Skeletal muscle satellite cell (primary cell): Measurements from ENCODE around the gene RNF112.

Experiments used
- H3K27me3 ChIP-seq: 2 replicates; pipeline ENCODE4 v1.7.0; 2013; ENCODE audit warnings: low read length; ENCODE audit not compliant: control insufficient read depth, insufficient read depth
- H3K36me3 ChIP-seq: 2 replicates; pipeline ENCODE4 v1.7.0; 2013; ENCODE audit warnings: mild to moderate bottlenecking, control low read depth, low read length; ENCODE audit not compliant: insufficient read depth
- H3K4me1 ChIP-seq: 2 replicates; pipeline ENCODE4 v1.7.0; 2013; ENCODE audit warnings: low read length; ENCODE audit not compliant: control insufficient read depth, insufficient read depth
- H3K4me2 ChIP-seq: 2 replicates; pipeline ENCODE4 v1.7.0; 2013; ENCODE audit warnings: mild to moderate bottlenecking, low read length
- H3K4me3 ChIP-seq: 2 replicates; pipeline ENCODE4 v1.7.0; 2013; ENCODE audit warnings: low read length
- H3K9ac ChIP-seq: 2 replicates; pipeline ENCODE4 v1.7.0; 2013; ENCODE audit warnings: mild to moderate bottlenecking, low read depth, low read length, moderate library complexity
- H3K9me3 ChIP-seq: replicated peaks from 2 replicates; pipeline ENCODE4 v1.7.0; 2013; ENCODE audit warnings: mild to moderate bottlenecking, control low read depth, low read length

The RNF112 gene

GRCh38 chr17:19410091-19410490 is 941 bp upstream of the RNF112 start:
- H3K9ac ChIP-seq: no peak overlapping the region
- no peaks in the 10 kb centered on the region for H3K36me3 ChIP-seq
- no peak overlapping the region for H3K4me2 ChIP-seq
- H3K4me3 ChIP-seq: no peak overlapping the region
- peaks cover 13% of the 10 kb centered on the region for H3K27me3 ChIP-seq
- peaks cover 10% of the 10 kb centered on the region for H3K4me1 ChIP-seq
- H3K9me3 ChIP-seq: no peaks in the 10 kb centered on the region

DNA sequence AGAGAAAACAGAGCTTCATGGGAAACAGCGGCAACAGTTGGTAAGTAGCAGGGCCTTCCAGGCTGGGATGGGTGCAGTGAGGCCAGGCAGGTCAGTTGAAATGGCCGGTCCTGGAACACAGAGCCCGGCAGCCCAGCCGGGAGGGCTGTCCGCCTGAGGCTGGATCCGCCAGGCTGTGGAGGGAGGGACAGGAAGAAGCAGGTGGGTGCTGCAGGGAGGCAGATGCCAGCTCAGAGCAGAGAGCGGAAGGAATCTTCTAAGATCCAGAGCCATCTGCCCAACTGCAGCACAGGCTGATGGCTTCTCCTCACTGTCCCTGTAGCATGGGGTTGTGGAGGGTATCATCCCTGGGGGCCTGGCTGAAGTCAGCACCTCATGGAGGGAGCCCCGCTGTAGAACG is 599 bp downstream of the RNF112 start:
- peaks cover 10% of the 10 kb centered on the region for H3K4me1 ChIP-seq
- no peak overlapping the region for H3K4me2 ChIP-seq
- peaks cover 18% of the 10 kb centered on the region for H3K27me3 ChIP-seq
- no peaks in the 10 kb centered on the region for H3K36me3 ChIP-seq
- no peak overlapping the region for H3K4me3 ChIP-seq
- H3K9me3 ChIP-seq: no peaks in the 10 kb centered on the region
- no peak overlapping the region for H3K9ac ChIP-seq

DNA sequence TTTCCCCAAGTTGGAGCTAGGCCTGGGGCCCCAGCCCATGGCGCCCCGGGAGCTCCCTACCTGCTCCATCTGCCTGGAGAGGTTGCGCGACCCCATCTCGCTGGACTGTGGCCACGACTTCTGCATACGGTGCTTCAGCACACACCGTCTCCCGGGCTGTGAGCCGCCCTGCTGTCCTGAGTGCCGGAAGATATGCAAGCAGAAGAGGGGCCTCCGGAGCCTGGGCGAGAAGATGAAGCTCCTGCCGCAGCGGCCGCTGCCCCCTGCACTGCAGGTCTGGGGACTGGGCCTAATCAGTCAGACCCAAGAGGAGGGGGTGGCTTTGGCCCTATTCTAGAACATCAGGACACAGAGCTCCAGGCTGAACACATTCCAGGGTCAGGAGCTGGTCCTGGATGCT is 1.5 kb downstream of the RNF112 start:
- H3K27me3 ChIP-seq: peaks cover 19% of the 10 kb centered on the region
- peaks cover 10% of the 10 kb centered on the region for H3K4me1 ChIP-seq
- H3K4me2 ChIP-seq: no peak overlapping the region
- H3K36me3 ChIP-seq: no peaks in the 10 kb centered on the region
- no peak overlapping the region for H3K4me3 ChIP-seq
- no peak overlapping the region for H3K9ac ChIP-seq
- no peaks in the 10 kb centered on the region for H3K9me3 ChIP-seq

DNA sequence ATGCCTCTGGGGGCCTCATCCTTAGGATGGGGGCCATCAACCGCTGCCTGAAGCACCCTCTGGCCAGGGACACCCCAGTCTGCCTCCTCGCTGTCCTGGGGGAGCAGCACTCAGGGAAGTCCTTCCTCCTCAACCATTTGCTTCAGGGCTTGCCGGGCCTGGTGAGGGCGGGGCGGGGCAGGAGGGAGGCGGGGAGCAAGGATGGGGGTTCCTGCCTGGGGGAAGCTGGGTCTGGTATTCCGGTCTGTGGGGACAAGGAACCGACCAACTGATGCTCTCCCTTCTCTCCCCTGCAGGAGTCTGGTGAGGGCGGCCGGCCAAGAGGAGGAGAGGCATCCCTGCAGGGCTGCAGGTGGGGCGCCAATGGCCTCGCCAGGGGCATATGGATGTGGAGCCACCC is 2.0 kb downstream of the RNF112 start:
- Histone ChIP-seq H3K4me1 (peaks cover 10% of the 10 kb centered on the region), H3K9ac (no peak overlapping the region), H3K36me3 (no peaks in the 10 kb centered on the region), H3K27me3 (peaks cover 24% of the 10 kb centered on the region), H3K4me2 (no peak overlapping the region), H3K4me3 (no peak overlapping the region), H3K9me3 (no peaks in the 10 kb centered on the region)

DNA sequence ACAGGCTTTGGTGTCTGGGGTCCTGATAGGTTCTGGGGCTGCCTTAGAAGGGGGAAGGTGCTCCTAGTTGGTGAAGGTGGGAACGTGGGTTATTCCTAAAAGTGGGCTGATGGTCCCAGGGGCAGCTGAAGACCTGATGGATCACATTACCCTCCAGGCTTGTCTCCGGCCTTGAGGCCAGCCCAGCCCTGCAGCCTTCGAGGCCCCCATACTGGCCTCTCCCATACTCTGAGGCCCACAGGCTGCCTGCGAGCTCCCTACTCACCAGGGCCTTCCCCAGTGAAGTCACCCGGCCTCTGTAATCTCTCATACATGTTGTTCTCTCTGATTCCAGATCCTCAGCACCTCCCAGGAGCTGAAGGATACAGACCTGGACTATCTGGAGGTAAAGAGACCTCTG is 2.7 kb downstream of the RNF112 start:
- H3K4me1 ChIP-seq: peaks cover 13% of the 10 kb centered on the region
- H3K9me3 ChIP-seq: no peaks in the 10 kb centered on the region
- no peaks in the 10 kb centered on the region for H3K36me3 ChIP-seq
- no peak overlapping the region for H3K4me3 ChIP-seq
- no peak overlapping the region for H3K4me2 ChIP-seq
- peaks cover 24% of the 10 kb centered on the region for H3K27me3 ChIP-seq
- no peak overlapping the region for H3K9ac ChIP-seq

GRCh38 chr17:19414396-19415280 is 3.6 kb downstream of the RNF112 start:
- Histone ChIP-seq H3K9me3 (no peaks in the 10 kb centered on the region), H3K4me3 (no peak overlapping the region), H3K36me3 (no peaks in the 10 kb centered on the region), H3K4me1 (peaks cover 7% of the 10 kb centered on the region), H3K9ac (no peak overlapping the region), H3K27me3 (peaks cover 24% of the 10 kb centered on the region), H3K4me2 (no peak overlapping the region)

DNA sequence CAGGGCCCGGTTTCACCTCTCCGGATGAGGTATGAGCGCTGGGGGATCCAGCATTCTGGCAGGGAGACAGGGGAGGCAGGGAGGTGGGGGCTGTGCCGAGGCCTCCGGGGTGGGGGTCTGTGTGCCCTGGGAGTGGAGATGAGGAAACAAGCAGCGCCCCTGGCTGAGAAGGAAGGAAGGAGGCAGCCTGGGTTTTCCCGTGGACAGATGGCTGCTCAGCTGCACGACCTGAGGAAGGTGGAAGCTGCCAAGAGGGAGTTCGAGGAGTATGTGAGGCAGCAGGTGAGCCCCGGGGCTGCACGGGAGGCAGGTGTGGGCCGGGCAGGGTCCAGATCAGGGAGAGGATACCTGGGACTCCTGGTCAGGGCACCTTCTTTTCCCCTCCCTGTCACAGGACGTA is 4.3 kb downstream of the RNF112 start:
- H3K9me3 ChIP-seq: no peaks in the 10 kb centered on the region
- H3K4me1 ChIP-seq: peaks cover 4% of the 10 kb centered on the region
- H3K27me3 ChIP-seq: peaks cover 24% of the 10 kb centered on the region
- H3K4me3 ChIP-seq: no peak overlapping the region
- no peaks in the 10 kb centered on the region for H3K36me3 ChIP-seq
- no peak overlapping the region for H3K9ac ChIP-seq
- no peak overlapping the region for H3K4me2 ChIP-seq

GRCh38 chr17:19415806-19416775 is 5.1 kb downstream of the RNF112 start:
- no peaks in the 10 kb centered on the region for H3K36me3 ChIP-seq
- H3K9ac ChIP-seq: no peak overlapping the region
- H3K4me1 ChIP-seq: peaks cover 4% of the 10 kb centered on the region
- no peaks in the 10 kb centered on the region for H3K9me3 ChIP-seq
- H3K4me3 ChIP-seq: no peak overlapping the region
- peaks cover 27% of the 10 kb centered on the region for H3K27me3 ChIP-seq
- H3K4me2 ChIP-seq: no peak overlapping the region

DNA sequence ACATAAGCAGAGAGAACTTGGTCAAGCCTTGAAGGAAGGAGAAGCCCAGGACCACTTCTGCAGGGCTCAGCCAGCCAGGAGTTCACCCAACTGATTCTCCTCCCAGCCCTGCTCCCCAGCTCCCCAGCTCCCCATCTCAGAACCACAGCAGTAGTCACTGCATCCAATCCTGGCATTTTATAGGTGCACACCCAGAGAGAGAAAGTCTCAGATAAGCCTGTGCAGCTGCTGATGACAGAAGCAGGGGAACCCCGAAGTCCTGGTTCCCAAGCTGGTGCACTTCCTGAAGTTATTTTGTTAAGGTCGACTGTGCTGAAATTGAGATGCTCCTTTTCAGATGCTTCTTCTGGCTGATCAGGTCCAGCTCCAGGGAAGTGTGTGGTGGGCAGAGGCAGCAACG is 6.6 kb downstream of the RNF112 start:
- Histone ChIP-seq H3K4me2 (no peak overlapping the region), H3K9ac (no peak overlapping the region), H3K9me3 (no peaks in the 10 kb centered on the region), H3K4me1 (peaks cover 4% of the 10 kb centered on the region), H3K4me3 (no peak overlapping the region), H3K27me3 (peaks cover 25% of the 10 kb centered on the region), H3K36me3 (no peaks in the 10 kb centered on the region)

DNA sequence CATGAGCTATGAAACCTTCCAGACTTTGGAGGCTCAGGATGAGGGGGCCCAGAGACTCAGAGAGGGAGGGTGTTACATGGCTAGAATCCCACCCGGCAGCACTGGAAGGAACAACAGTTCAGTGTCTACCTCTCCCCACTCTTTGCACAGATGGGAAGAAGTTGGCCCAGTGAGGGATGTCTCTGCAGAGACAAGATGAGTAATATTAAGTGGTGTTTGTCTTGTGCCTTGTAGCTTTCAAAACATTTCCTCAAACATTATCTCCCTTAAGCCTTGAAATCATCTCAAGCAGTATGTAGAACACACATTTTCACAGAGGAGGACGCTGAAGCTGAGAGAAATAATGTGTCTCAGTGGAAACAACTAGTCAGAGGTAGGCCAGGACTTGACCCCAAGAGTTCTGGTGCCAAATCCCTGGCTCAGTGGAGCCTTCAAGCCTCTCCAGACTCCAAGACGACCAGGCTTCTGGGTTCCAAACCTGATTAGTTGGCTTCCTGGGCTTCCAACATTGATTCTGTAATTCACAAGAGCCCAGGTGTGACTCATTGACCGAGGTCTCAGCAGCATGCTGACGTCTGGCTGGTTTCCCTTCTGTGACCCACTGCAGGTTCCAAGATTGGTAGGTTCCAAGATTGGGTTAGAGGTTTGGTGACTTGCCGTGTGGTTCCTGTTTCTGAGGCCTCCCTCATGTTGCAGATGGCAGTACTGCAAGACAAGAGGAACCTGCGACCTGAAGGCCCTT is 7.4 kb downstream of the RNF112 start:
- no peaks in the 10 kb centered on the region for H3K36me3 ChIP-seq
- H3K4me1 ChIP-seq: peaks cover 4% of the 10 kb centered on the region
- no peaks in the 10 kb centered on the region for H3K9me3 ChIP-seq
- peaks cover 21% of the 10 kb centered on the region for H3K27me3 ChIP-seq
- no peak overlapping the region for H3K4me3 ChIP-seq
- H3K9ac ChIP-seq: no peak overlapping the region
- H3K4me2 ChIP-seq: no peak overlapping the region

GRCh38 chr17:19421219-19421618 is 10.2 kb downstream of the RNF112 start:
- no peak overlapping the region for H3K4me3 ChIP-seq
- H3K4me1 ChIP-seq: peaks cover 9% of the 10 kb centered on the region
- H3K9ac ChIP-seq: no peak overlapping the region
- no peak overlapping the region for H3K4me2 ChIP-seq
- H3K9me3 ChIP-seq: no peaks in the 10 kb centered on the region
- H3K36me3 ChIP-seq: no peaks in the 10 kb centered on the region
- H3K27me3 ChIP-seq: peaks cover 22% of the 10 kb centered on the region
